Measurements from ENCODE around the gene STRIP1. TPM values are rescaled to one million over a fixed set of nuclear protein-coding genes. Genes with fewer than 3 reads are reported as not detected.

STRIP1 gene
- total RNA-seq, 1 experiment from 2014 or later = 36.5 TPM

DNA sequence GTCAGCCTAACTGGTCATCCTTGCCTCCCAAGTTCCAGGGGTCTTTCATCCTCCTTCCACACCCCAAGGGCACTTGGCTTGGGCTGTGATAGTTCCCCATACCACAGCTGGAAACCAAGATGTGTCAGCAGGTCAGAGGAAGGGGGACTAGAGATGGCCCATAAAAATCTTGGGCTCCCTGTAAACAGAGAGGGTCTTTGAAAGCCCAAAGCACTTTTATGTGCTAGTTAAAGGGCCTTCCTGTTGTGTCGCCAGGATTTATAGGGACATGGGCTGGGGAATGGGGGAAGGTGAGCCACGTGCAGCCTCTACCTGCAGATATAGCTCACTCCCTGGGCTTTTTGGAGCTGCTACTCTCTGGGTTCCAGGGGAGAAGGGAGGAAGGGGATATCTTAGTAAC is 65.9 kb downstream of the STRIP1 start:
- Histone ChIP-seq H3K4me3 (no peak overlapping the region), H3K9me2 (ENCODE audit: insufficient read depth) (no peaks in the 10 kb centered on the region), H3K79me2 (ENCODE audit: low read depth) (peaks cover 4% of the 10 kb centered on the region), H2AFZ (no peak overlapping the region), H3K27me3 (ENCODE audit: insufficient read depth, low read depth) (no peaks in the 10 kb centered on the region), H4K20me1 (ENCODE audit: insufficient read depth) (no peaks in the 10 kb centered on the region), H3K27ac (peak overlapping the region; percentile 99), H3K9me3 (ENCODE audit: insufficient read depth, low read depth) (no peaks in the 10 kb centered on the region), H3K36me3 (ENCODE audit: low read depth) (no peaks in the 10 kb centered on the region), H3K4me2 (peak overlapping the region; percentile 68), H3F3A (ENCODE audit: insufficient read depth, low read depth) (peaks cover 73% of the 10 kb centered on the region), H3K4me1 (replicated peaks; ENCODE audit: insufficient read depth) (peaks cover 100% of the 10 kb centered on the region)
- no peak for DNase-seq
- ChIA-PET CTCF (no interaction called here), POLR2A (ENCODE audit: unreplicated experiment) (no interaction called here)
- intact Hi-C loops (cut with micrococcal nuclease; ENCODE audit: unreplicated experiment) = loop anchor here (10.0 kb wide), 1 partner anchor 326 kb away; no protein-coding TSS in a partner anchor
- no peak for TF ChIP-seq EZH2 (IDR thresholded peaks at IDR 0.05; ENCODE audit: low read depth)
- TF ChIP-seq, protein P1, sequence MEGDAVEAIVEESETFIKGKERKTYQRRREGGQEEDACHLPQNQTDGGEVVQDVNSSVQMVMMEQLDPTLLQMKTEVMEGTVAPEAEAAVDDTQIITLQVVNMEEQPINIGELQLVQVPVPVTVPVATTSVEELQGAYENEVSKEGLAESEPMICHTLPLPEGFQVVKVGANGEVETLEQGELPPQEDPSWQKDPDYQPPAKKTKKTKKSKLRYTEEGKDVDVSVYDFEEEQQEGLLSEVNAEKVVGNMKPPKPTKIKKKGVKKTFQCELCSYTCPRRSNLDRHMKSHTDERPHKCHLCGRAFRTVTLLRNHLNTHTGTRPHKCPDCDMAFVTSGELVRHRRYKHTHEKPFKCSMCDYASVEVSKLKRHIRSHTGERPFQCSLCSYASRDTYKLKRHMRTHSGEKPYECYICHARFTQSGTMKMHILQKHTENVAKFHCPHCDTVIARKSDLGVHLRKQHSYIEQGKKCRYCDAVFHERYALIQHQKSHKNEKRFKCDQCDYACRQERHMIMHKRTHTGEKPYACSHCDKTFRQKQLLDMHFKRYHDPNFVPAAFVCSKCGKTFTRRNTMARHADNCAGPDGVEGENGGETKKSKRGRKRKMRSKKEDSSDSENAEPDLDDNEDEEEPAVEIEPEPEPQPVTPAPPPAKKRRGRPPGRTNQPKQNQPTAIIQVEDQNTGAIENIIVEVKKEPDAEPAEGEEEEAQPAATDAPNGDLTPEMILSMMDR (conservative IDR thresholded peaks at IDR 0.05) = no peak
- BruUV-seq (replicated peaks) = no TSS peak

DNA sequence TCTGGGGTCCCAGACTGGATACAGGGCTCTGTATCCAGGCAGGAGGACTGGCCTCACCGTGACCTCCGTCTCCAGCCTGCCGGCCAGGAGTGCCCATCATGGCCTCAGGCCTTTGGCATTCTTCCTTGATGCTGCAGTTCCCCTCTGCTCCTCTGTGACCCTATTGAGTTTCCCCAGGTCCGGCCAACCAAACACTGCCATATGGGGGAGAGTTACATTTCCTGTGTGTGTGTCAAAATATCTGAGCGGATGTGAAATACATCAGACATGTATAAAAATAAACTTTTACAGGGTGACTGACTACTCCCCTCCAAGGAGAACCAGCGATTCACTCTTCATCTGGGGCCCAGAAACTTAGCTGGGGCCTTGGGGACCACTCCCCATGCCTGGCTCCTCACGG is 67.7 kb downstream of the STRIP1 start:
- H3K4me1 ChIP-seq (replicated peaks; ENCODE audit: insufficient read depth) = peaks cover 96% of the 10 kb centered on the region
- H3K79me2 ChIP-seq (ENCODE audit: low read depth) = peaks cover 4% of the 10 kb centered on the region
- ChIA-PET CTCF (interaction anchor here (0.5 to 1.2 kb wide), 3 partner anchors 14 to 1333 kb away, joined by 3 to 6 read pairs (median 3); no protein-coding TSS in a partner anchor), POLR2A (ENCODE audit: unreplicated experiment) (interaction anchor here (0.7 kb wide), 1 partner anchor 25 kb away, joined by 3 read pairs; no protein-coding TSS in a partner anchor)
- H3K27ac ChIP-seq = peak overlapping the region; percentile 99
- no peaks in the 10 kb centered on the region for H3K27me3 ChIP-seq (ENCODE audit: insufficient read depth, low read depth)
- intact Hi-C loops (cut with micrococcal nuclease; ENCODE audit: unreplicated experiment) = loop anchor here (1.0 to 10.0 kb wide), 2 partner anchors 11 to 327 kb away; no protein-coding TSS in a partner anchor
- peaks cover 60% of the 10 kb centered on the region for H3F3A ChIP-seq (ENCODE audit: insufficient read depth, low read depth)
- no peaks in the 10 kb centered on the region for H3K36me3 ChIP-seq (ENCODE audit: low read depth)
- H3K4me3 ChIP-seq = peak overlapping the region; percentile 22; the same call in 1 of the 2 replicates
- DNase-seq = peak; percentile 48 to 85
- peak overlapping the region; percentile 68 for H3K4me2 ChIP-seq
- TF ChIP-seq, protein P1 (conservative IDR thresholded peaks at IDR 0.05) = no peak
- no peaks in the 10 kb centered on the region for H3K9me2 ChIP-seq (ENCODE audit: insufficient read depth)
- H3K9me3 ChIP-seq (ENCODE audit: insufficient read depth, low read depth) = no peaks in the 10 kb centered on the region
- no peaks in the 10 kb centered on the region for H4K20me1 ChIP-seq (ENCODE audit: insufficient read depth)
- no TSS peak for BruUV-seq (replicated peaks)
- H2AFZ ChIP-seq = peak overlapping the region; percentile 8; the same call in 1 of the 2 replicates

Other genes starting within 250 kb of the STRIP1 start
- gene CSF1, start 123.8 kb upstream of the STRIP1 start, total RNA-seq (2021) = 29.8 and 35.2 TPM in 2 replicates
- 143 and 147 TPM in 2 replicates for gene AHCYL1, start 49.9 kb upstream of the STRIP1 start, total RNA-seq (2021)
- not detected in 2 replicates for gene ALX3, start 36.0 kb downstream of the STRIP1 start, total RNA-seq (2021)
- 0.24 and 0.28 TPM in 2 replicates for gene UBL4B, start 77.8 kb downstream of the STRIP1 start, total RNA-seq (2021)
- 3.2 and 4.5 TPM in 2 replicates for gene SLC6A17, start 115.9 kb downstream of the STRIP1 start, total RNA-seq (2021)
- 8.6 and 9.4 TPM in 2 replicates for gene KCNC4, start 175.7 kb downstream of the STRIP1 start, total RNA-seq (2021)

Measured in PC-9 (cell line).